G401 (cell line): ENCODE data around the gene ARHGAP32. TPM values are rescaled to one million over a fixed set of nuclear protein-coding genes. Genes with fewer than 3 reads are reported as not detected.
"Not testable (repeated sequence)": the region's sequence is repeated elsewhere in the genome, so short reads cannot be mapped to it uniquely, and the experiment has no call there.

ENCODE experiments used
- DNase-seq: peaks from one replicate; pipeline ENCODE4 v3.0.0-alpha.2; 2015; ENCODE audit warnings: low spot score
- in situ Hi-C: cut with HindIII; loops from 2 replicates; pipeline ENCODE4 v1.10.0; 2016; ENCODE audit warnings: low sequenced_read_pairs, mixed read lengths
- total RNA-seq: library from RNA; depleted of rRNA; stranded (reverse); fragments of >200 nt; shearing (Covaris generic); gene quantifications from 2 replicates; pipeline ENCODE4 v1.2.3, GENCODE V29; 2014

The ARHGAP32 gene
- total RNA-seq, 1 experiment from 2014 or later, result not detected

- no peak for DNase-seq
- in situ Hi-C loops, result no loop called here
Observed at GRCh38 chr11:129208863-129209262, 16.7 kb upstream of the ARHGAP32 start.

- in situ Hi-C loops, result no loop called here
- no peak for DNase-seq
Observed at GRCh38 chr11:129204150-129204838, 12.2 kb upstream of the ARHGAP32 start.

- in situ Hi-C loops, result no loop called here
- no peak for DNase-seq
Observed at GRCh38 chr11:129202646-129203045, 10.5 kb upstream of the ARHGAP32 start.

GRCh38 chr11:129195682-129196081, 3.6 kb upstream of the ARHGAP32 start:
- in situ Hi-C loops, result no loop called here
- no peak for DNase-seq

- no peak for DNase-seq
- in situ Hi-C loops, result no loop called here
Observed at GRCh38 chr11:129191649-129192048, 476 bp downstream of the ARHGAP32 start.

- in situ Hi-C loops, result no loop called here
- DNase-seq, result no peak
Observed at GRCh38 chr11:129190087-129190486, 2.0 kb downstream of the ARHGAP32 start.

- in situ Hi-C loops, result no loop called here
- DNase-seq, result no peak
Observed at GRCh38 chr11:129189646-129190045, 2.5 kb downstream of the ARHGAP32 start.

- DNase-seq, in situ Hi-C loops: not testable (repeated sequence)
Observed at GRCh38 chr11:129185082-129185481, 7.0 kb downstream of the ARHGAP32 start.

GRCh38 chr11:129184581-129184980, 7.5 kb downstream of the ARHGAP32 start:
- in situ Hi-C loops, result no loop called here
- DNase-seq, result no peak

- in situ Hi-C loops, result no loop called here
- no peak for DNase-seq
Observed at GRCh38 chr11:129167315-129167714, 24.8 kb downstream of the ARHGAP32 start.

GRCh38 chr11:129163714-129164164, 28.4 kb downstream of the ARHGAP32 start:
- no peak for DNase-seq
- in situ Hi-C loops, result no loop called here

GRCh38 chr11:129157080-129157479, 35.0 kb downstream of the ARHGAP32 start:
- DNase-seq, in situ Hi-C loops: not testable (repeated sequence)

- in situ Hi-C loops, result no loop called here
- DNase-seq, result no peak
Observed at GRCh38 chr11:129155745-129156144, 36.4 kb downstream of the ARHGAP32 start.

- in situ Hi-C loops, result no loop called here
- no peak for DNase-seq
Observed at GRCh38 chr11:129148487-129148886, 43.6 kb downstream of the ARHGAP32 start.

GRCh38 chr11:129146191-129146590, 45.9 kb downstream of the ARHGAP32 start:
- in situ Hi-C loops, result no loop called here
- DNase-seq, result no peak

- in situ Hi-C loops, result no loop called here
Observed at GRCh38 chr11:129145276-129145675, 46.8 kb downstream of the ARHGAP32 start.

GRCh38 chr11:129144256-129144655, 47.9 kb downstream of the ARHGAP32 start:
- in situ Hi-C loops, result no loop called here
- no peak for DNase-seq

More at GRCh38 chr11:129145276-129145675, 46.8 kb downstream of the ARHGAP32 start:
- no peak for DNase-seq

GRCh38 chr11:129143335-129143734, 48.8 kb downstream of the ARHGAP32 start:
- in situ Hi-C loops, result no loop called here
- DNase-seq, result no peak

- in situ Hi-C loops, result no loop called here
Observed at GRCh38 chr11:129141748-129142523, 50.2 kb downstream of the ARHGAP32 start.

GRCh38 chr11:129131316-129131715, 60.8 kb downstream of the ARHGAP32 start:
- DNase-seq, result no peak

More at GRCh38 chr11:129141748-129142523, 50.2 kb downstream of the ARHGAP32 start:
- DNase-seq, result no peak

More at GRCh38 chr11:129131316-129131715, 60.8 kb downstream of the ARHGAP32 start:
- in situ Hi-C loops, result no loop called here
